Measurements from ENCODE around the gene RPLP1.
A peak's percentile ranks its signal among the peaks of the same experiment; 100 is the strongest.

Gene RPLP1

GRCh38 chr15:69450968-69451695 is 1.5 kb upstream of the RPLP1 start:
- Histone ChIP-seq H3K27ac (replicated peaks) (peak overlapping the region; percentile 88), H3K4me3 (replicated peaks; ENCODE audit: insufficient read depth, low read length) (peak overlapping the region; percentile 53), H3K27me3 (ENCODE audit: insufficient read depth, poor library complexity, severe bottlenecking) (no peaks in the 10 kb centered on the region)
- no peak for TF ChIP-seq SPI1 (IDR thresholded peaks at IDR 0.05; ENCODE audit: borderline replicate concordance, low read depth)
- TF ChIP-seq GABPA (IDR thresholded peaks at IDR 0.05; ENCODE audit: low read depth), result no peak
- no peak for TF ChIP-seq REST (IDR thresholded peaks at IDR 0.05; ENCODE audit: insufficient replicate concordance, low read depth)
- no peak for TF ChIP-seq POLR2AphosphoS5 (IDR thresholded peaks at IDR 0.05; ENCODE audit: low read depth)
- TF ChIP-seq CTCF (IDR thresholded peaks at IDR 0.05; ENCODE audit: insufficient read depth, low read length), result no peak
- no peak for DNase-seq (ENCODE audit: low read depth in 1 of 2, low spot score in 1 of 2)

GRCh38 chr15:69451951-69452691 is 497 bp upstream of the RPLP1 start:
- peak; percentile 65 to 66 for DNase-seq (ENCODE audit: low read depth in 1 of 2, low spot score in 1 of 2)
- TF ChIP-seq GABPA (IDR thresholded peaks at IDR 0.05; ENCODE audit: low read depth), result no peak
- no peak for TF ChIP-seq SPI1 (IDR thresholded peaks at IDR 0.05; ENCODE audit: borderline replicate concordance, low read depth)
- no peak for TF ChIP-seq REST (IDR thresholded peaks at IDR 0.05; ENCODE audit: insufficient replicate concordance, low read depth)
- no peak for TF ChIP-seq CTCF (IDR thresholded peaks at IDR 0.05; ENCODE audit: insufficient read depth, low read length)
- no peak for TF ChIP-seq POLR2AphosphoS5 (IDR thresholded peaks at IDR 0.05; ENCODE audit: low read depth)
- Histone ChIP-seq H3K27me3 (ENCODE audit: insufficient read depth, poor library complexity, severe bottlenecking) (no peaks in the 10 kb centered on the region), H3K4me3 (replicated peaks; ENCODE audit: insufficient read depth, low read length) (peak overlapping the region; percentile 53), H3K27ac (replicated peaks) (peak overlapping the region; percentile 88)

GRCh38 chr15:69454953-69455352 is 2.3 kb downstream of the RPLP1 start:
- Histone ChIP-seq H3K27me3 (ENCODE audit: insufficient read depth, poor library complexity, severe bottlenecking) (no peaks in the 10 kb centered on the region), H3K27ac (replicated peaks) (no peak overlapping the region; the same call in 1 of the 2 replicates), H3K4me3 (replicated peaks; ENCODE audit: insufficient read depth, low read length) (peak overlapping the region; percentile 75)
- no peak for TF ChIP-seq REST (IDR thresholded peaks at IDR 0.05; ENCODE audit: insufficient replicate concordance, low read depth)
- TF ChIP-seq CTCF (IDR thresholded peaks at IDR 0.05; ENCODE audit: insufficient read depth, low read length), result no peak
- TF ChIP-seq GABPA (IDR thresholded peaks at IDR 0.05; ENCODE audit: low read depth), result no peak
- no peak for TF ChIP-seq SPI1 (IDR thresholded peaks at IDR 0.05; ENCODE audit: borderline replicate concordance, low read depth)
- peak; percentile 45 for TF ChIP-seq POLR2AphosphoS5 (IDR thresholded peaks at IDR 0.05; ENCODE audit: low read depth)
- peak in 1 of 2 experiments; percentile 63 for DNase-seq (ENCODE audit: low read depth in 1 of 2, low spot score in 1 of 2)
